Liver (tissue), 9 donors: Measurements from ENCODE around the gene KRT32. TPM values are rescaled to one million over a fixed set of nuclear protein-coding genes. Genes with fewer than 3 reads are reported as not detected.

Experiments
- DNase-seq: peaks from one replicate; pipeline ENCODE4 v3.0.0-alpha.2; 2017; ENCODE audit warnings: low spot score
- H3K27ac ChIP-seq, 2 donors: one replicate each; pipeline ENCODE4 v1.7.0; 2013; ENCODE audit warnings: inconsistent platforms in 2 of 2, low read length in 2 of 2, control low read depth in 1 of 2, low read depth in 1 of 2, mild to moderate bottlenecking in 1 of 2
- H3K27me3 ChIP-seq, 4 donors: one replicate each; pipeline versions ENCODE4 v1.6.1 to v1.7.0; 2013; ENCODE audit warnings: low read length in 3 of 4, inconsistent platforms in 1 of 4, mild to moderate bottlenecking in 1 of 4, moderate library complexity in 1 of 4; ENCODE audit not compliant: control insufficient read depth in 4 of 4, insufficient read depth in 4 of 4
- H3K36me3 ChIP-seq, 4 donors: one replicate each; pipeline versions ENCODE4 v1.6.1 to v1.7.0; 2013; ENCODE audit warnings: low read length in 3 of 4, mild to moderate bottlenecking in 3 of 4, low read depth in 1 of 4, moderate library complexity in 1 of 4; ENCODE audit not compliant: control insufficient read depth in 4 of 4, insufficient read depth in 3 of 4
- H3K4me1 ChIP-seq, 4 donors: one replicate each; pipeline versions ENCODE4 v1.6.1 to v1.7.0; 2013; ENCODE audit warnings: low read length in 3 of 4, mild to moderate bottlenecking in 3 of 4, moderate library complexity in 1 of 4; ENCODE audit not compliant: control insufficient read depth in 4 of 4, insufficient read depth in 4 of 4
- H3K4me3 ChIP-seq, 3 donors: one replicate each; pipeline versions ENCODE4 v1.6.1 to v1.7.0; 2013; ENCODE audit warnings: low read length in 3 of 3, control low read depth in 1 of 3, low read depth in 1 of 3, mild to moderate bottlenecking in 1 of 3
- H3K9ac ChIP-seq, 2 donors: one replicate each; pipeline ENCODE4 v1.7.0; 2013; ENCODE audit warnings: low read length in 2 of 2, mild to moderate bottlenecking in 2 of 2, moderate library complexity in 2 of 2, control low read depth in 1 of 2, low read depth in 1 of 2
- H3K9me3 ChIP-seq, 4 donors: one replicate each; pipeline versions ENCODE4 v1.6.1 to v1.7.0; 2013; ENCODE audit warnings: low read length in 3 of 4; ENCODE audit not compliant: control insufficient read depth in 4 of 4
- CTCF ChIP-seq: fragments of 150-350 bp; IDR thresholded peaks from 2 replicates; pipeline ENCODE4 v1.5.1; 2017; ENCODE audit warnings: improper control_type of control experiment, low read depth, low read length; ENCODE audit not compliant: missing input control
- EGR1 ChIP-seq, 2 donors: IDR thresholded peaks; 2 replicates each; pipeline ENCODE4 v1.6.1; 2016 to 2018; ENCODE audit warnings: antibody characterized with exemption in 2 of 2, low read depth in 2 of 2
- FOXA1 ChIP-seq: IDR thresholded peaks from 2 replicates; pipeline ENCODE4 v1.6.1; 2016; ENCODE audit warnings: antibody characterized with exemption
- FOXA2 ChIP-seq: IDR thresholded peaks from 2 replicates; pipeline ENCODE4 v1.6.1; 2016; ENCODE audit warnings: antibody characterized with exemption
- GABPA ChIP-seq, 2 donors: IDR thresholded peaks in 1 of 2; conservative IDR thresholded peaks in 1 of 2; 2 replicates each; pipeline ENCODE4 v1.6.1; 2016; ENCODE audit warnings: antibody characterized with exemption in 2 of 2, mild to moderate bottlenecking in 1 of 2, moderate library complexity in 1 of 2
- HNF4A ChIP-seq, 2 donors: conservative IDR thresholded peaks; 2 replicates each; pipeline ENCODE4 v1.6.1; 2016; ENCODE audit warnings: antibody characterized with exemption in 2 of 2, mild to moderate bottlenecking in 2 of 2
- HNF4G ChIP-seq: IDR thresholded peaks from 2 replicates; pipeline ENCODE4 v1.6.1; 2016; ENCODE audit warnings: antibody characterized with exemption
- JUND ChIP-seq, 2 donors: IDR thresholded peaks; 2 replicates each; pipeline ENCODE4 v1.6.1; 2016; ENCODE audit warnings: antibody characterized with exemption in 2 of 2
- MAX ChIP-seq: IDR thresholded peaks from 2 replicates; pipeline ENCODE4 v1.6.1; 2016; ENCODE audit warnings: antibody characterized with exemption
- NR2F2 ChIP-seq: IDR thresholded peaks from 2 replicates; pipeline ENCODE4 v1.6.1; 2016; ENCODE audit warnings: antibody characterized with exemption
- RAD21 ChIP-seq, 2 donors: IDR thresholded peaks; 2 replicates each; pipeline ENCODE4 v1.6.1; 2016; ENCODE audit warnings: antibody characterized with exemption in 2 of 2, mild to moderate bottlenecking in 2 of 2
- REST ChIP-seq: IDR thresholded peaks from 2 replicates; pipeline ENCODE4 v1.6.1; 2016; ENCODE audit warnings: antibody characterized with exemption, mild to moderate bottlenecking
- RXRA ChIP-seq, 2 donors: IDR thresholded peaks; 2 replicates each; pipeline ENCODE4 v1.6.1; 2017 to 2018; ENCODE audit warnings: antibody characterized with exemption in 2 of 2, mild to moderate bottlenecking in 1 of 2
- SP1 ChIP-seq: IDR thresholded peaks from 2 replicates; pipeline ENCODE4 v1.6.1; 2018; ENCODE audit warnings: antibody characterized with exemption, mild to moderate bottlenecking
- TAF1 ChIP-seq: conservative IDR thresholded peaks from 2 replicates; pipeline ENCODE4 v1.6.1; 2016; ENCODE audit warnings: antibody characterized with exemption, mild to moderate bottlenecking
- YY1 ChIP-seq: IDR thresholded peaks from 2 replicates; pipeline ENCODE4 v1.6.1; 2016; ENCODE audit warnings: antibody characterized with exemption, mild to moderate bottlenecking
- ZBTB33 ChIP-seq: IDR thresholded peaks from 2 replicates; pipeline ENCODE4 v1.6.1; 2016; ENCODE audit warnings: antibody characterized with exemption
- WGBS: extraction: QIAGEN DNeasy Blood & Tissue Kit; methylation state at CpG from one replicate; pipeline ENCODE4 v1.1.7; 2013; 5-methylcytosine and 5-hydroxymethylcytosine counted together
- polyA plus RNA-seq, 2 donors: library from polyadenylated mRNA; stranded (reverse) in 1 of 2; unstranded in 1 of 2; fragments of 200-250 nt in 1 of 2; fragments of >200 nt in 1 of 2; fragmentation: Nextera tagmentation in 1 of 2; extraction: Ambion mirVana in 1 of 2; gene quantifications; one replicate each; pipeline versions ENCODE4 v1.2.1 to v1.2.3, GENCODE V29; 2013 to 2015
- total RNA-seq, 2 donors: library from RNA; depleted of rRNA; stranded (reverse); fragments of >200 nt; gene quantifications; one replicate each; pipeline ENCODE4 v1.2.3, GENCODE V29; 2014
- TF ChIP-seq, protein P1 (sequence below): IDR thresholded peaks from 2 replicates; pipeline ENCODE4 v1.6.1; 2016; ENCODE audit warnings: antibody characterized with exemption
- donor health status: healthy.
- donor health status: healthy.
- donor health status: healthy.
- donor health status: healthy.
- donor health status: healthy.

Gene KRT32
- total and polyA plus RNA-seq, 4 donors, result not detected

DNA sequence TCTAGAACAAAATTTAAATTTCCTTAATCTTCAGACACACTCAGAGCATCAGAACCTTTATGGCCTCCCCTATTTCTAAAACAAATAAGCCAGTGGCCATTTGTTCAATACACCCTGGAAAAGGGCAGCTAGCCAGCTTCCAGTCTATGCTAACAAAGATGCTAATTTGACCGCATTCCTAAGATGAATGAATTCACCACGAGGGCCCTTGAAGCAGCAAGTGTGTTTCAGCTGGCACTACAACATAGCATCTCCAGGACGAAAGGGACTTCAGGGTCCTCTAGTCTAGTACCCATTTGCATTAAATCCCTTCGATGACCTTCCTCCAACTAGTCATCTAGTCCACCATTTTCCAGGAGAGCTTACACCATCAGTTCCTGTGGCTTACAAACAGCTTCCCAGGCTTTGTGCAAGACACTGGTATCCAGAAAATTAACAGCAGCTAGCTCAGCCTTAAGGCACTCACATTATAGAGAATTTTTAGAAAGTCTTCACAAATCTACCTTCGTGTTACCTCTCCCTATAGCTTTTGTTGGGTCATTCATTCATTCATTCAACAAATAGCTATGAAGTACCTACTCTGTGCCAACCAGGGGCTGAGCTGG is 53.7 kb downstream of the KRT32 start:
- H3K27me3 ChIP-seq, result no peaks in the 10 kb centered on the region
- no peaks in the 10 kb centered on the region for H3K9me3 ChIP-seq
- no peak for TF ChIP-seq SP1
- no peak for TF ChIP-seq NR2F2
- TF ChIP-seq REST, result no peak
- TF ChIP-seq RAD21 (IDR thresholded peaks at IDR 0.05), result no peak
- TF ChIP-seq YY1, result no peak
- TF ChIP-seq RXRA (IDR thresholded peaks at IDR 0.05), result no peak
- TF ChIP-seq FOXA1, result no peak
- TF ChIP-seq JUND (IDR thresholded peaks at IDR 0.05), result no peak
- no peak for TF ChIP-seq EGR1 (IDR thresholded peaks at IDR 0.05; ENCODE audit: low read depth in 2 of 2)
- no peak for TF ChIP-seq GABPA (IDR thresholded peaks at IDR 0.05 in 1 of 2, conservative IDR thresholded peaks at IDR 0.05 in 1 of 2)
- TF ChIP-seq FOXA2, result no peak
- no peak for TF ChIP-seq ZBTB33
- TF ChIP-seq TAF1, result no peak
- TF ChIP-seq CTCF, result no peak
- TF ChIP-seq MAX, result no peak
- TF ChIP-seq HNF4A (conservative IDR thresholded peaks at IDR 0.05), result no peak
- TF ChIP-seq, protein P1, sequence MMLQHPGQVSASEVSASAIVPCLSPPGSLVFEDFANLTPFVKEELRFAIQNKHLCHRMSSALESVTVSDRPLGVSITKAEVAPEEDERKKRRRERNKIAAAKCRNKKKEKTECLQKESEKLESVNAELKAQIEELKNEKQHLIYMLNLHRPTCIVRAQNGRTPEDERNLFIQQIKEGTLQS, result no peak
- TF ChIP-seq HNF4G, result no peak
- WGBS, result 77% methylated on average over 5 of the region's 5 CpGs
- H3K4me3 ChIP-seq, result no peak overlapping the region
- H3K36me3 ChIP-seq, result no peaks in the 10 kb centered on the region
- no peak overlapping the region for H3K27ac ChIP-seq
- no peak overlapping the region for H3K9ac ChIP-seq
- H3K4me1 ChIP-seq, result peaks cover 0 to 17% (median 10%) of the 10 kb centered on the region in 4 donors
- no peak for DNase-seq
